HepG2 (cell line): ENCODE results near the gene C1R.

Source experiments
- MIER2 ChIP-seq: IDR thresholded peaks from 2 replicates; pipeline ENCODE4 v1.6.1; 2016; ENCODE audit warnings: missing biosample characterization, missing genetic modification reagents
- TF ChIP-seq, protein P1 (sequence below): sonication (generic); formaldehyde crosslinking; IDR thresholded peaks from 2 replicates; pipeline ENCODE4 v1.5.0; 2020; ENCODE audit warnings: mild to moderate bottlenecking, missing genetic modification reagents, moderate library complexity

DNA sequence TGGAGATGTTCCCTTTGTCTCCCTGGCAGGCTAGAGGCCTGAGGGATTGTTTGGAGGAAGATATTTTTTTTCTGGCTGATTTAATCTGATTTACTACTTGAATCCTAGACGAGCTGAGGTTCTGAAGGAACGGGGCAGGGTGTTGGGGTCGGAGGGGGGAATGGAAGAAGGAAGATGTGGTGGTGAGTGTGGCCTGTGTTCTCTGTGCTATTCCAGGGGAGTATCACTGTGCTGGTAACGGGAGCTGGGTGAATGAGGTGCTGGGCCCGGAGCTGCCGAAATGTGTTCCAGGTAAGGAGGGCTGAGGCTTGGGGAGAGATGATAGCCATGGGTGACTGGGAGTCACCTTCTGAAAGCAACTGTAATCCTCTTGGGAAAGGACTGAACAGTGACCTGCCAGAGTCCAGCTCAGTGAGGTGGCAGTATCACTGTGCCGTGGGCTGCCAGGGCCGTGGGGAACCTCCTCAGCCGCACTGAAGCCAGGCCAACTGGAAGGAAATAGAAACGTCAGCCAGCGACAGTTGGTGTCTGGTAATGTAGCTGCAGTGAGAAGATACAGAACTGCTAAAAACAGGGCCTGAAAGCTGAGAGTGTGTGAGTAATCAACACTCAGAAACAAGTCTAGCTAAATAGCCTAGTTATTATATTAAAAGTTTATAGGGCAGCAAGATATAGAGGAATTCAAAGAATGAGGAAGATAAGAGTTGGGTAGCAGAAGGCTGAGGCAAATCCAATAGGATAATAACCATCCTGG, 23.8 kb downstream of the C1R start:
- TF ChIP-seq, protein P1, sequence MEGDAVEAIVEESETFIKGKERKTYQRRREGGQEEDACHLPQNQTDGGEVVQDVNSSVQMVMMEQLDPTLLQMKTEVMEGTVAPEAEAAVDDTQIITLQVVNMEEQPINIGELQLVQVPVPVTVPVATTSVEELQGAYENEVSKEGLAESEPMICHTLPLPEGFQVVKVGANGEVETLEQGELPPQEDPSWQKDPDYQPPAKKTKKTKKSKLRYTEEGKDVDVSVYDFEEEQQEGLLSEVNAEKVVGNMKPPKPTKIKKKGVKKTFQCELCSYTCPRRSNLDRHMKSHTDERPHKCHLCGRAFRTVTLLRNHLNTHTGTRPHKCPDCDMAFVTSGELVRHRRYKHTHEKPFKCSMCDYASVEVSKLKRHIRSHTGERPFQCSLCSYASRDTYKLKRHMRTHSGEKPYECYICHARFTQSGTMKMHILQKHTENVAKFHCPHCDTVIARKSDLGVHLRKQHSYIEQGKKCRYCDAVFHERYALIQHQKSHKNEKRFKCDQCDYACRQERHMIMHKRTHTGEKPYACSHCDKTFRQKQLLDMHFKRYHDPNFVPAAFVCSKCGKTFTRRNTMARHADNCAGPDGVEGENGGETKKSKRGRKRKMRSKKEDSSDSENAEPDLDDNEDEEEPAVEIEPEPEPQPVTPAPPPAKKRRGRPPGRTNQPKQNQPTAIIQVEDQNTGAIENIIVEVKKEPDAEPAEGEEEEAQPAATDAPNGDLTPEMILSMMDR (CRISPR knock-in tag) = no peak
- TF ChIP-seq MIER2 (CRISPR knock-in tag) = no peak
